GM21529 (cell line): Measurements from ENCODE around the gene RER1.
A peak's percentile ranks its signal among the peaks of the same experiment; 100 is the strongest.

Source experiments
- ATAC-seq: cut with Tn5 transposase; IDR thresholded peaks from one replicate; pipeline ENCODE4 v1.9.1; 2021; ENCODE audit not compliant: unreplicated experiment

The RER1 gene

DNA sequence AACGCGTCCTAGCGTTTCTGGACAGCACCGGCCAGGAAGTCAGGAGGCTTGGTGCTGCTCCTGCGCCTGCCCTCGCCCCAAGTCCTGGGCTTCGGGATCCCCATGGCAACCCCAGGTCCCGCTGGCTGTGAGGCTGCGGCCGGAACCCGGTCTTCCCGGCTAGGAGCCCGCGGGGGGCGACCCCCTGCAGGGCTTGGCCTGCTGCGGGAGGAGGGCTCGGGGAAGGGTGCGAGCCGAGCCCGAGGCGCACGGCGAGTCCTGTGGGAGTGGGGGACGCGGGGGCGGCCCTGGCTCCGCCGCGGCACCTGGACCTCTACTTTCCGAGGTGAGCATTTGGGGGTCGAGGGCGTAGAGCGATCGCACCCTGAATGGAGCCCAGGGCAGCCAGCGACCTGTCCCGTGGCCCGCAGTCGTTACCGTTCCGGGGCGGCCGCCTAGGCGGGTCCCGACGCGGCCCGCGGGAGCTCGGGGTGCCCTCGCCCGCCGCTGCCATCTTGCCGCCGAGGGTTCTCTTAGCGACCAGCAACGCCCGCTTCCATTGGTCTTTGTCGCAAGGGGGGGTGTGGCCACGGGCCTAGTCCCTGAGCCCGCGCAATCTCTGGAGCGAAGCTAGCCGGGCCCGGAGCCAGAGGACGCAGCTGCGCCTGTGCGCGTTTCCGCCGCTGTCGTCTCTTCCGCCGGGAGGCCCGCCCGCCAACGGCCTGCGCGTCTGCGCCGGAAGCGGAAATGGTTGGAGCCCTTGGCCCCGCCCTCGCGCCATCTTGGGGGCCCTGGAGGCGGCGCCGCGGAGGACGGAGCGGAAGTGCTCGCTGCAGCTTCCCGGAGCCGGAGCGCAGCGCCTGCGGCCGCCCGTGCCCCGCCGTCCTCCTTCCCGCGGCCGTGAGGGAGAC is at the start of gene RER1, which contains the start of gene MORN1:
Gene RER1 (plus strand): TSS at position 801 of the 890 bp plus-strand sequence. CDS start 3,950 bp downstream, outside the sequence.
Gene MORN1 (minus strand): TSS at position 514 of the 890 bp plus-strand sequence. CDS start 21 bp downstream, at position 493.
- ATAC-seq = peak; percentile 85

- no peak for ATAC-seq
Observed at GRCh38 chr1:2342384-2343022, 49.1 kb upstream of the RER1 start.

- no peak for ATAC-seq
Observed at GRCh38 chr1:2343023-2343935, 48.4 kb upstream of the RER1 start.

GRCh38 chr1:2344121-2344681 is 47.4 kb upstream of the RER1 start:
- no peak for ATAC-seq

DNA sequence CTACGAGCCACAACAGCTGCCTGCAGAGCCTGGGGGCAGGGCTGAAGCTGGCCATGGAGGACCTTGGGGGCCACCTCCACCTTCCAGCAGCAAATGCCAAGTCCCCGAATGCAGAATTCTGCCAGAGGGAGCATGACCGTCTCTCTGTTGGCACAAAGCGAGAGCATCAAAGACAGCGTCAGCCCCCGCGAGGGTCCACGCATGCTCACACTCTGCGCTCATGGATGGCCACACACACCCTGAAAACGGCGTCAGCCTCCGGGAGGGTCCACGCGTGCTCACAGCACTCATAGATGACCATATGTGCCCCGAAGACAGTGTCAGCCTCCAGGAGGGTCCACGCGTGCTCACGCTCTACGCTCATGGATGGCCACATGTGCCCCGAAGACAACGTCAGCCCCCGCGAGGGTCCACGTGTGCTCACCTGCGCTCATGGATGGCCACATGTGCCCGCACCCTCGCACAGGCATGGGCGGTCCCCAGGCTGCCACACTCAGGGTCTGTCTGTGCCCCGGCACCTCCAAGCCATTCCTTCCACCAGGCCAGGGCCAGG is 46.8 kb upstream of the RER1 start:
- no peak for ATAC-seq

DNA sequence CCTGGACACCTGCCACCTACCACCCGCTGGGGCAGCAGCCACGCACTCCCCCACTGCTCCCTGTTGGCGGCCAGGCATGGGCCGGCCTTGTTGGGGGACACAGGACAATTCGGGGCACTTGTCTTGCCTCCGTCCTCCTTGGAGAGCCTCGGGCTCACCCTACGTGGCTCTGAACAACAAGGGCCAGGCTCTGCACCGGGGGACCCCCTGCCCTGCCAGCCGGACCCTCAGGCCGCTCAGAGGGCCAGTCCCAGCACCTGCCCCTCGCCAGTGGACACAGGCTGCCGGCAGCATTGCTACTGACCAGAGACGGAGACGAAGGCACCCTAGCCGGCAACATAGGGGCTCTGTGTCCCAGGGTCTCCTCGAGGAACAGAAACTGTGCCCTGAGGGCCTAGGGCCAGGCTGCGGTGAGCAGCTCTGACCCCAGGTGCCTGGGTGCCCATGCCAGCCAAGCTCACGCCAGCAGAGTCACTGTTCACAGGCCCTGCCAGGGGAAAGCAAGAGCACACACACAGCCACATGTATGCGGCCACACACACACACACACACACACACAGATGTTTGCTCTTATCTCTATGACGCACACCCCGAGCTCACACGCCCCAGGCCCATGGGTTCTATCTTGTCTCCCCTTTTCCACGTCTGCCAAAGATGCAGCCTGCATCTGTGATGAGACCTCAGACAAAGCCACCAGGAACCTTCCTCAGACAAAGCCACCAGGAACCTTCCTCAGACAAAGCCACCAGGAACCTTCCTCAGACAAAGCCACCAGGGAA is 46.2 kb upstream of the RER1 start:
- ATAC-seq = no peak

GRCh38 chr1:2346691-2347408 is 44.8 kb upstream of the RER1 start:
- no peak for ATAC-seq

DNA sequence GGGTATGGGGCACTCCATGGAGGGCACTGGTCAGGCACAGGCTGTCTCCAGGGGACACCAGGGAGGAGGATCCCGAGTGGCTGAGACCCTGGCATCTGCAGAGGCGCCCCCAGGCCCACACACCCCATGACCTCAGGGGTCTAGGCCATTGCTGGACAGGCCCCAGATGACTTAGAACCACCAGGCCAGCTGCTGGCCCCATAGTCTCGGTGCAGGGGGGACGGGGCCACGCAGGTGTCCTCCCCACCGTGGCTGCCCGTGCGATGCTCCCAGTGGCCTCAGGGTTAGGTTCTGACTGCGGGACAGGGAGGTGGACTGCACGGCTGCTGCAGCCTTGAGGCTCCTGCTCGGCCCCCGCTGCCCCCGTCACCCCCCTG is 44.2 kb upstream of the RER1 start:
- no peak for ATAC-seq

DNA sequence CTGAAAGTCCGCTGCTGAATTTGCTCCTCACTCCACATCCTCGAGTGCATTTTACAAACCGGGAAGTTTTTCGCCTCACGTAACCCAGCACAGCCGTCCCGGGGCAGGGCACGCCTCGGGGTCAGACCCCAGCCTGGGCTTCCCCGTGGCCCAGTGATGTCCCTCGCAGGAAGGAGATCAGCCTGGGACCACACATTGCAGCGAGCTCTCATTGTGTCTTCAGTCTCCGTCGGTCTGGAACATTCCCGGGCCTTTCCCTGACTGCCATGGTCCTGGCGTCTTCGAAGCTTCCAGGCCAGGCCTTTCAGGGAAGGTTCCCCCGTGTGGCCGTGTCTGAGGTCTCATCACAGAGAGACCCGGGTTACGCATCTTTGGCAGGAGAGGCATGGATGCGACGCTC is 43.7 kb upstream of the RER1 start:
- no peak for ATAC-seq

DNA sequence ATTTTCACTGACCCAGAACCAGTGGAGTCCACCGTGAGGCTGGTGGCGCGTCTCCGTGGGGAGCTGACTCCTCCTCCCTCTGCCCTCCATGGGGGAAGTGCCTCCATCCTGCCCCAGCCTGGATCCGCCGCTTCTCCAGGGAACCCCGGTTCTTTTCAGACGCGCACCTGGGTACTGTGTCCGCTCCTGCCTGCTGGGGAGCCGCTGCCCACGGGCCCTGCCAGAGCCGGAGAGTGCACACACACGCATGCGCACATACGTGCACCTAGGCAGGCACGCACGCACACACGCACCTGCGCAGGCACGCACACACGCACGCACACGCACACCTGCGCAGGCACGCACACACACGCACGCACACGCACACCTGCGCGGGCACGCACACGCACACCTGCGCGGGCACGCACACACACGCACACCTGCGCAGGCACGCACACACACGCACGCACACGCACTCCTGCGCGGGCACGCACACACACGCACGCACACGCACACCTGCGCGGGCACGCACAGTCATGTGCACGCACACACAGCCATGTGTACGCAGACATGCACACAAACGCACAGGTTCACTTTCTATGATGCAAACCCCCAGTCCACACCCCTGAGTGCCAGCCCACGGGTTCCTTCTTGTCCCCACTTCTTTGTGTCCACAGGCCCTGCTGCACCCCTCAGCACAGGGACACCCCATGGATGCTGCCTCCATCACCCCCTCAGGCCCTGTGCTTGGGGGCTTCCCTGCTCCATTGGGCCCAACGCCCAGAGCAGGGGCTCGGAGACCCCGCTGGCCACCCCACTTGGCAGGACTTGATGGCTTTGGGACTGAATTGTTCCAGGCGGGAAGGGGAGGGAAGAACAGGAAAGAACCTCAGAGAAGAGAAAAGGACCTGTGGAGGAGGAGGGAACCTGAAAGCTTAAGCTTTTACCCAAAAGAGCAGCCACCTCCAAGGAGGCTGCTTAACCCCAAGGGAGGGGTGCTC is 43.0 kb upstream of the RER1 start:
- ATAC-seq = no peak

GRCh38 chr1:2349806-2350205 is 41.8 kb upstream of the RER1 start:
- no peak for ATAC-seq

GRCh38 chr1:2350501-2350900 is 41.1 kb upstream of the RER1 start:
- no peak for ATAC-seq

DNA sequence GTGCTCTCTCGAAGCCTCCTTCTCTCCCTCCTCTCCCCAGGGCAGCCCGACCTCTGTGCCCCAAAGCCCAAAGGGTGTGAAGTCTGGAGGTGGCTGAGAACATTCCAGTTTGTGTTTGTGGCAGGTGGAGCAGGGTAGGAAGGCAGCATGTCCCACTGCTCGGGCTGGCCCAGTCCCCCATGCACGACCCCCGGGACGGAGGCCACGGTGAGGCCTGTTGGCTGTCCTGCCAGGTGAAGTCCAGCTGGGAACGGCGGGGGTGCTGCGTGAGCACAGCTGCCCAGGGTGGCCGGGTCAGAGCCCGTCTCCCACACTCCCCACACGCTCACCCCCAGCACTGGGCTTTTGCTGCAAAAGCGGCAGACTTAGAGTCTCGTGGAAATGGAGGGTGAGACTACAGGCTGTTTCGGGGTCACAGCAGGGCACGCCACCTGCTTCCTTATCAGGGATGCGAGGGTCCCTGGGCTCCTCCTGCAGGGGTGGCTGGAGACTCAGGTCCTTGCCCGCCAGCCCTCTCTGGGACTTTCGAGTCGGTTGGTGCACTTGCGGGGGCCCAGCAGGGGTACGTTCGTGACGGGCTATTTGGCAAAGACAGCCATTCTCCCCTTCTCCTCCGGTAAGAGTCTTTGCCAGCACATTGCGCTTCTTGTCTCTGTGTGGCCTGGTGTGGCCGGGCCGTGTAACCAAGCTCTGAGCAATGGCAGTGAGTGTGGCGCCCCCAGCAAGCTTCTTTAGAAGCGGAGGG is 40.6 kb upstream of the RER1 start:
- no peak for ATAC-seq

GRCh38 chr1:2351723-2352122 is 39.9 kb upstream of the RER1 start:
- no peak for ATAC-seq

- ATAC-seq = no peak
Observed at GRCh38 chr1:2352341-2352896, 39.2 kb upstream of the RER1 start.

- no peak for ATAC-seq
Observed at GRCh38 chr1:2352897-2353550, 38.6 kb upstream of the RER1 start.
